HG03558 (cell line): Measurements from ENCODE around the gene ADGRG4.
"Not testable (repeated sequence)": the region's sequence is repeated elsewhere in the genome, so short reads cannot be mapped to it uniquely, and the experiment has no call there.

Source experiments
- ATAC-seq: cut with Tn5 transposase; IDR thresholded peaks from one replicate; pipeline ENCODE4 v1.9.1; 2021; ENCODE audit warnings: moderate number of reproducible peaks; ENCODE audit not compliant: unreplicated experiment; ENCODE audit errors: extremely low read depth

Gene ADGRG4

GRCh38 chrX:136376713-136377112 lies 76.0 kb downstream of the ADGRG4 start:
- no peak for ATAC-seq

GRCh38 chrX:136380010-136380769 lies 79.4 kb downstream of the ADGRG4 start:
- ATAC-seq, result no peak

GRCh38 chrX:136386173-136386572 lies 85.4 kb downstream of the ADGRG4 start:
- ATAC-seq, result no peak

- ATAC-seq, result no peak
These were observed 86.1 kb downstream of the ADGRG4 start for GRCh38 chrX:136386826-136387225.

- ATAC-seq, result no peak
These were observed 87.3 kb downstream of the ADGRG4 start for GRCh38 chrX:136387951-136388502.

- no peak for ATAC-seq
These were observed 90.2 kb downstream of the ADGRG4 start for GRCh38 chrX:136390921-136391320.

- ATAC-seq, result no peak
These were observed 94.5 kb downstream of the ADGRG4 start for GRCh38 chrX:136395271-136395670.

- ATAC-seq, result no peak
These were observed 96.2 kb downstream of the ADGRG4 start for GRCh38 chrX:136397001-136397400.

GRCh38 chrX:136405126-136405525 lies 104.4 kb downstream of the ADGRG4 start:
- ATAC-seq, result no peak

GRCh38 chrX:136417806-136418205 lies 117.0 kb downstream of the ADGRG4 start:
- no peak for ATAC-seq

- no peak for ATAC-seq
These were observed 120.6 kb downstream of the ADGRG4 start for GRCh38 chrX:136421338-136421737.

GRCh38 chrX:136423724-136424123 lies 123.0 kb downstream of the ADGRG4 start:
- no peak for ATAC-seq

- ATAC-seq, result no peak
These were observed 125.2 kb downstream of the ADGRG4 start for GRCh38 chrX:136425996-136426395.

- ATAC-seq, result no peak
These were observed 130.9 kb downstream of the ADGRG4 start for GRCh38 chrX:136431625-136432024.

- ATAC-seq, result no peak
These were observed 137.0 kb downstream of the ADGRG4 start for GRCh38 chrX:136437774-136438173.

- no peak for ATAC-seq
These were observed 137.4 kb downstream of the ADGRG4 start for GRCh38 chrX:136438192-136438591.

GRCh38 chrX:136445674-136446073 lies 144.9 kb downstream of the ADGRG4 start:
- ATAC-seq, result not testable (repeated sequence)

GRCh38 chrX:136446208-136446607 lies 145.4 kb downstream of the ADGRG4 start:
- ATAC-seq, result no peak

GRCh38 chrX:136447308-136447707 lies 146.5 kb downstream of the ADGRG4 start:
- ATAC-seq, result no peak

GRCh38 chrX:136447968-136448367 lies 147.2 kb downstream of the ADGRG4 start:
- no peak for ATAC-seq

- no peak for ATAC-seq
These were observed 149.5 kb downstream of the ADGRG4 start for GRCh38 chrX:136450050-136450830.
